Thoracic aorta (tissue), 2 donors: ENCODE measurements around the gene RASSF5. TPM values are rescaled to one million over a fixed set of nuclear protein-coding genes. Genes with fewer than 3 reads are reported as not detected.
"Not testable (repeated sequence)": the region's sequence is repeated elsewhere in the genome, so short reads cannot be mapped to it uniquely, and the experiment has no call there.

Experiments
- ATAC-seq: fragments of 150-250 bp; one replicate; pipeline ENCODE4 v1.8.0; 2017; ENCODE audit warnings: low read depth; ENCODE audit not compliant: insufficient number of reproducible peaks, low FRiP score
- DNase-seq: peaks from one replicate; pipeline ENCODE4 v3.0.0-alpha.2; 2020; ENCODE audit warnings: low spot score
- H3K27ac ChIP-seq, 2 donors: fragments of 200-600 bp; sonication (generic); 1 replicate in 1 of 2; 2 replicates in 1 of 2; pipeline ENCODE4 v1.5.1; 2016; ENCODE audit warnings: mild to moderate bottlenecking in 2 of 2, moderate library complexity in 2 of 2
- H3K27me3 ChIP-seq: fragments of 200-600 bp; sonication (generic); replicated peaks from 2 replicates; pipeline ENCODE4 v1.6.0; 2016; ENCODE audit warnings: mild to moderate bottlenecking; ENCODE audit not compliant: insufficient read depth
- H3K36me3 ChIP-seq: fragments of 200-600 bp; sonication (generic); one replicate; pipeline ENCODE4 v1.5.1; 2016
- H3K4me1 ChIP-seq, 2 donors: fragments of 200-600 bp; sonication (generic); 1 replicate in 1 of 2; 2 replicates in 1 of 2; pipeline versions ENCODE4 v1.5.1 to v1.6.0; 2016; ENCODE audit warnings: low read depth in 2 of 2, mild to moderate bottlenecking in 1 of 2; ENCODE audit not compliant: control insufficient read depth in 1 of 2
- H3K4me3 ChIP-seq: fragments of 200-600 bp; sonication (generic); 2 replicates; pipeline ENCODE4 v1.5.1; 2016; ENCODE audit warnings: mild to moderate bottlenecking
- H3K9me3 ChIP-seq: fragments of 200-600 bp; sonication (generic); 2 replicates; pipeline ENCODE4 v1.5.1; 2016
- total RNA-seq, 2 donors: library from RNA; depleted of rRNA; stranded (reverse); fragments of >200 nt; gene quantifications; one replicate each; pipeline versions ENCODE4 v1.1.0 to v1.2.3, GENCODE V29; 2016
- TF ChIP-seq, protein P1 (sequence below): fragments of 200-600 bp; sonication (generic); IDR thresholded peaks from one replicate; pipeline ENCODE4 v1.5.1; 2019; ENCODE audit warnings: antibody characterized with exemption

RASSF5 gene
- total RNA-seq, 2 donors from 2014 or later = 21.7 to 22.8 TPM

DNA sequence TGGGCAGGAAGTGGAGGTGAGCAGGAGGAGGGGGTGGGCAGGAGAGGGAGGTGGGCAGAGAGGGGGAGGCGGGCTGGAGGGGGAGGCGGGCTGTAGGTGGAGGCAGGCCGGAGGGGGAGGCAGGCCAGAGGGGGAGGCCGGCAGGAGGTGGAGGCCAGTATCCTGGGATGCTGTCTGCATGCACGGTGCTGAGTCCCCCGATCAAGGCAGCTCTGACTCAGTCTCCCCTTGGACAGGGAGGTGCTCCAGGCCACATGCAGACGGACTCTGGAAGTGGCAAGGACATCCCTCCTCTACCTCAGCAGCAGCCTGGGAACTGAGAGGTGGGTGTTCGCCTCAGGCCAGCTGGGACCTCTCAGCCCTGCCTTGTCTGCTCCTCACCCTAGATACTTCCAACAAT, 27.1 kb upstream of the RASSF5 start:
- DNase-seq = no peak
- H3K4me1 ChIP-seq = peaks cover 0 to 5% of the 10 kb centered on the region in 2 donors
- TF ChIP-seq, protein P1, sequence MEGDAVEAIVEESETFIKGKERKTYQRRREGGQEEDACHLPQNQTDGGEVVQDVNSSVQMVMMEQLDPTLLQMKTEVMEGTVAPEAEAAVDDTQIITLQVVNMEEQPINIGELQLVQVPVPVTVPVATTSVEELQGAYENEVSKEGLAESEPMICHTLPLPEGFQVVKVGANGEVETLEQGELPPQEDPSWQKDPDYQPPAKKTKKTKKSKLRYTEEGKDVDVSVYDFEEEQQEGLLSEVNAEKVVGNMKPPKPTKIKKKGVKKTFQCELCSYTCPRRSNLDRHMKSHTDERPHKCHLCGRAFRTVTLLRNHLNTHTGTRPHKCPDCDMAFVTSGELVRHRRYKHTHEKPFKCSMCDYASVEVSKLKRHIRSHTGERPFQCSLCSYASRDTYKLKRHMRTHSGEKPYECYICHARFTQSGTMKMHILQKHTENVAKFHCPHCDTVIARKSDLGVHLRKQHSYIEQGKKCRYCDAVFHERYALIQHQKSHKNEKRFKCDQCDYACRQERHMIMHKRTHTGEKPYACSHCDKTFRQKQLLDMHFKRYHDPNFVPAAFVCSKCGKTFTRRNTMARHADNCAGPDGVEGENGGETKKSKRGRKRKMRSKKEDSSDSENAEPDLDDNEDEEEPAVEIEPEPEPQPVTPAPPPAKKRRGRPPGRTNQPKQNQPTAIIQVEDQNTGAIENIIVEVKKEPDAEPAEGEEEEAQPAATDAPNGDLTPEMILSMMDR = no peak
- H3K9me3 ChIP-seq = no peaks in the 10 kb centered on the region
- ATAC-seq = no peak
- no peaks in the 10 kb centered on the region for H3K27me3 ChIP-seq
- no peak overlapping the region for H3K4me3 ChIP-seq
- H3K27ac ChIP-seq = no peak overlapping the region
- H3K36me3 ChIP-seq = no peaks in the 10 kb centered on the region

DNA sequence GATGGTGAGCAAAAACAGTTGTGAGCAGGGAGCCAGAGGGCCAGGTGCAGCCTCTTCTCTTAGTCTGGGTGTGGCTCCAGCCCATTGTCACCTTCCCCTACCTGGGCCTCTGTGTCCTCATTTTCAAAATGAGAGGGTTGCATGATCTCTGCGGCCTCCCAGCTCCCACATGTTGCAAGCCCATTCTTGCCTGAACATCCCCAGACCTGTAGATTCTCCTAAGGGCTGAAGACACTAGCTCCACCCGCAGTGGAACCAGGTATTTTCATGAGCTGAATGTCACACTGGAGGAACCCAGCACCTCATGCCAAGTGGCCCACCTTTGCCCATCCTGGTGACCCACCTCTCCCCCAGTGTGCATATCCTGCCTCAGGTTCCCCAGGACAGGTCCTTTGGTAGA, 24.7 kb upstream of the RASSF5 start:
- H3K36me3 ChIP-seq = peaks cover 5% of the 10 kb centered on the region
- TF ChIP-seq, protein P1 = no peak
- no peak overlapping the region for H3K27ac ChIP-seq
- H3K4me1 ChIP-seq = peaks cover 0 to 5% of the 10 kb centered on the region in 2 donors
- H3K4me3 ChIP-seq = no peak overlapping the region
- DNase-seq (no peak), ATAC-seq (no peak)
- no peaks in the 10 kb centered on the region for H3K27me3 ChIP-seq
- no peaks in the 10 kb centered on the region for H3K9me3 ChIP-seq

DNA sequence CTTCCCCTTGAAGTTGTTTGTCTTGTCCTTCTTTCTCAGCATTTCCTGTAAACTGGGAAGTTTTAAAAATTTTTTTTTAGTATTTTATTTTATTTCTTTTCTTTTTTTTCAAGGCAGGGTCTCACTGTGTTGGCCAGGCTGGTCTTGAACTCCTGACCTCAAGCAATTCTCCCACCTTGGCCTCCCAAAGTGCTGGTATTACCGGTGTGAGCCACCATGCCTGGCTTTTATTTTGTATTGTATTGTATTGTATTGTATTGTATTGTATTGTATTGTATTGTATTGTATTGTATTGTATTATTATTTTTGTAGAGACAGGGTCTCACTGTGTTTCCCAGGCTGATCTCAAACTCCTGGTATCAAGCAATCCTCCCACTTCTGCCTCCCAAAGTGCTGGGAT, 23.5 kb upstream of the RASSF5 start:
- not testable (repeated sequence) for H3K4me3 ChIP-seq, H3K36me3 ChIP-seq, DNase-seq, H3K9me3 ChIP-seq, ATAC-seq, H3K27ac ChIP-seq, H3K27me3 ChIP-seq, H3K4me1 ChIP-seq

DNA sequence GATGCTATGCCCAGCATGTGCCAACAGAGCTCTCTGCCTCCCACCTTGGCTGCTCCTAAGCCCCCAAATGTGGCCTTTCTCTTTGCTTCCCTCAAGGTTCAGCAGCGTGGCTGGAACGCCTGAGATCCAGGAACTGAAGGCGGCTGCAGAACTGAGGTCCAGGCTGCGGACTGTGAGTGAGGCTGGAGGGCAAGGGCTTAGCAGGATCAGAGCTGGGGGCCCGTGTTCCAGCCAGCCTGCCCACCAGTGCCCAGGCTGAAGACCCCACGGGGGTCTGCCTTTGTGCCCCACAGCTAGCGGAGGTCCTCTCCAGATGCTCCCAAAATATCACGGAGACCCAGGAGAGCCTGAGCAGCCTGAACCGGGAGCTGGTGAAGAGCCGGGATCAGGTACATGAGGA, 22.4 kb upstream of the RASSF5 start:
- ATAC-seq (no peak), DNase-seq (no peak)
- H3K9me3 ChIP-seq = no peaks in the 10 kb centered on the region
- H3K27ac ChIP-seq = no peak overlapping the region
- no peak overlapping the region for H3K4me3 ChIP-seq
- H3K36me3 ChIP-seq = peaks cover 5% of the 10 kb centered on the region
- TF ChIP-seq, protein P1 = no peak
- H3K27me3 ChIP-seq = no peaks in the 10 kb centered on the region
- H3K4me1 ChIP-seq = peaks cover 0 to 5% of the 10 kb centered on the region in 2 donors

DNA sequence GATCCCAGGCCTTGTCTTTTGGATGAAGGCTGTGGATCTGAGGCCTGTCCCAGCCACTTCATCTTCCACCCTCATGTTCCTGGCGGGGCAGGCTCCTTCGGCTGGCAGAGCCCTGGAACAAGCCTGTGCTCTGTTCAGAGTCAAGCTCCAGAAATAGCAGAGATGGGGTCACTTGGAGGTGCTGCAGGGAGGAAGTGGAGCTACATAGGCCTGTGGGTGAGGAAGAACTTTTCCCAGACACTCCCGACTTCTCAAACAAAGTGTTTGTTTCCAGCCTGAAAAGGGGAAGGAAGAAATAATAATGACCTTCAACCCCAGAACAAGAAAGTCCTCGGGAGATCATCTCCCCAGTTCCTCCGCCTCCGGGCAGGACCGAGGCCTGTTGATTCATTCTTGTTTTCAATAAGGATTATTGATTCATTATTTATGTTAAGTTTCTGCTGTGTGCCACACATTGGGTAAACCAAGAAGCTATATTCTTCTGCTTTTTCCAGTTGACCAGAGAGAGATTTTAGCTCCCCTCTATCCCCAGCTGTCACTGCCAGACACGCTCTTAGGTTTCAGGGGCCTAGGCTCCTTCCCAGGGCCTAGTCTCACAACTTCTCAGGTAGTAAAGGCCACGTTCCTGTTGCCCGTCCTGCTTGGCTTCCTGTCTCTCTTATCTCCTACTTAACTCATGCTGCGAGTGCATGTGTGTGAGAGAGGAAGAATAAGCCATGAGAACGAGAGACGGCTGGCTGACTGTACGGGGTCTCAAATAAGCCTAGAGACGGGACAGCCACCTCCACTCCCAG, 20.1 kb upstream of the RASSF5 start:
- DNase-seq (no peak), ATAC-seq (no peak)
- no peaks in the 10 kb centered on the region for H3K4me1 ChIP-seq
- H3K9me3 ChIP-seq = no peaks in the 10 kb centered on the region
- H3K4me3 ChIP-seq = no peak overlapping the region
- H3K36me3 ChIP-seq = peaks cover 9% of the 10 kb centered on the region
- TF ChIP-seq, protein P1 = no peak
- no peak overlapping the region for H3K27ac ChIP-seq
- H3K27me3 ChIP-seq = no peaks in the 10 kb centered on the region

DNA sequence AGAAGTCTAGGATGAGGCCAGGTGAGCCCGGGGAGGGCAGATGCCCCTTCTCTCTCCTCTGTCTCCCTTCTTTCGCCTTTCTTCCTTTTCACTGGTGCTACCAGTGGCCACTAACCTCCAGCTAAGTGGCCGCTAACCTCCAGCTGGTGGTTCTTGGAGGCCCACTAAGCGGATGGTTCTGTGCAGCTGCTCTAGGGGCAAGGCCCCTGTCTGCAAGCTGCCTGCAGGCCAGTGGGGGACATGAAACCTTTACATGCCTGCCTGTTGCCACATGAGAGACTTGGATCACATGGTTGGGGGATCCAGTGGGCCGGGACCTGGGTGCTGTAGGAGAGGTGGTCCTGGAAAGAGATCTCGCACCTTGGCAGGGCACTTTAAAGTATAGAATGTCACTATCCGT, 19.4 kb upstream of the RASSF5 start:
- DNase-seq (no peak), ATAC-seq (no peak)
- no peak overlapping the region for H3K27ac ChIP-seq
- no peaks in the 10 kb centered on the region for H3K27me3 ChIP-seq
- H3K4me1 ChIP-seq = no peaks in the 10 kb centered on the region
- H3K36me3 ChIP-seq = peaks cover 9% of the 10 kb centered on the region
- H3K9me3 ChIP-seq = no peaks in the 10 kb centered on the region
- H3K4me3 ChIP-seq = no peak overlapping the region
- TF ChIP-seq, protein P1 = no peak
